ENCODE measurements around the gene DYNLL1.

DNA sequence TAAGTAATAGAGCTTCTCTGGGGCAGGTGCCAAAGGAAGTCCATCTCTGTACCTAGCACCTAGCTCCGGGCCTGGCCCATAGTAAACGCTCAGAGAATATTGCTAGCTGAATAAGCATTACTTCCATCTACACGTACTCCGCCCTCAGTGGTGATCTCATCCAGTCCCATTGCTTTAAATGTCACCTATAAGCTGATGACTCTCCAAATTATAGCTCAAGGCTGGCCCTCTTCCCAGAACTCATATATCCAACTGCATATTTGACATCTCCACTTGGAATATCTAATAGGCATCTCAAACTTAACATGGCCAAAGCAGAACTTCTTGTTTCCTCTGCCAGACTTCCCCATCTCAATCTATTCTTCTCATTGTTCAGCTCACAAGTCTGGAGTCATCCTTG lies 6.9 kb upstream of the DYNLL1 start:
- TF ChIP-seq, protein P1, sequence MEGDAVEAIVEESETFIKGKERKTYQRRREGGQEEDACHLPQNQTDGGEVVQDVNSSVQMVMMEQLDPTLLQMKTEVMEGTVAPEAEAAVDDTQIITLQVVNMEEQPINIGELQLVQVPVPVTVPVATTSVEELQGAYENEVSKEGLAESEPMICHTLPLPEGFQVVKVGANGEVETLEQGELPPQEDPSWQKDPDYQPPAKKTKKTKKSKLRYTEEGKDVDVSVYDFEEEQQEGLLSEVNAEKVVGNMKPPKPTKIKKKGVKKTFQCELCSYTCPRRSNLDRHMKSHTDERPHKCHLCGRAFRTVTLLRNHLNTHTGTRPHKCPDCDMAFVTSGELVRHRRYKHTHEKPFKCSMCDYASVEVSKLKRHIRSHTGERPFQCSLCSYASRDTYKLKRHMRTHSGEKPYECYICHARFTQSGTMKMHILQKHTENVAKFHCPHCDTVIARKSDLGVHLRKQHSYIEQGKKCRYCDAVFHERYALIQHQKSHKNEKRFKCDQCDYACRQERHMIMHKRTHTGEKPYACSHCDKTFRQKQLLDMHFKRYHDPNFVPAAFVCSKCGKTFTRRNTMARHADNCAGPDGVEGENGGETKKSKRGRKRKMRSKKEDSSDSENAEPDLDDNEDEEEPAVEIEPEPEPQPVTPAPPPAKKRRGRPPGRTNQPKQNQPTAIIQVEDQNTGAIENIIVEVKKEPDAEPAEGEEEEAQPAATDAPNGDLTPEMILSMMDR (conservative IDR thresholded peaks at IDR 0.05; ENCODE audit: low read depth, low read length): no peak
- TF ChIP-seq EZH2 (IDR thresholded peaks at IDR 0.05; ENCODE audit: borderline replicate concordance, low read depth, low read length, poor library complexity, severe bottlenecking): no peak
